Right lobe of liver (tissue), 4 donors: Measurements from ENCODE around the gene NHLRC4.

Source experiments
- CTCF ChIP-seq, 4 donors: fragments of 200-600 bp in 3 of 4; fragments of 450-650 bp in 1 of 4; IDR thresholded peaks; one replicate each; pipeline versions ENCODE4 v1.5.1 to v1.8.0; 2016 to 2022; ENCODE audit warnings: antibody characterized with exemption in 4 of 4, mild to moderate bottlenecking in 2 of 4
- POLR2A ChIP-seq: fragments of 450-650 bp; IDR thresholded peaks from one replicate; pipeline ENCODE4 v1.6.1; 2017; ENCODE audit warnings: antibody characterized with exemption, mild to moderate bottlenecking
- donor health status: DM: no; HTN: no; CAD: no.
- donor health status: DM: no; HTN: no; CAD: no.
- donor health status: DM: no; HTN: yes; CAD: no.

- no peak for TF ChIP-seq CTCF (IDR thresholded peaks at IDR 0.05)
- no peak for TF ChIP-seq POLR2A
Observed at GRCh38 chr16:609316-609715, 42.5 kb downstream of the NHLRC4 start.
